Upper lobe of left lung (tissue), 4 donors: ENCODE data around the gene STEAP1B.

Source experiments
- CTCF ChIP-seq, 6 experiments: fragments of 450-650 bp in 4 of 6; fragments of 200-600 bp in 2 of 6; sonication (generic) in 2 of 6; IDR thresholded peaks; one replicate each; pipeline ENCODE4 v1.5.1; 2016 to 2019; ENCODE audit warnings: antibody characterized with exemption in 6 of 6
- EP300 ChIP-seq, 4 donors: sonication (generic); formaldehyde crosslinking; IDR thresholded peaks; one replicate each; pipeline ENCODE4 v1.5.1; 2017; ENCODE audit warnings: antibody characterized with exemption in 4 of 4, control low read depth in 2 of 4
- POLR2A ChIP-seq, 4 donors: fragments of 450-650 bp; IDR thresholded peaks; one replicate each; pipeline ENCODE4 v1.5.1; 2016 to 2017; ENCODE audit warnings: antibody characterized with exemption in 4 of 4, mild to moderate bottlenecking in 2 of 4

- TF ChIP-seq CTCF (IDR thresholded peaks at IDR 0.05) = no peak
- TF ChIP-seq EP300 (IDR thresholded peaks at IDR 0.05) = no peak
- no peak for TF ChIP-seq POLR2A (IDR thresholded peaks at IDR 0.05)
Measured at GRCh38 chr7:22393913-22394729, 105.9 kb downstream of the STEAP1B start.
